ENCODE results near the gene BTBD2.
"Not testable (repeated sequence)": the region's sequence is repeated elsewhere in the genome, so short reads cannot be mapped to it uniquely, and the experiment has no call there.

Gene BTBD2

GRCh38 chr19:2039959-2040646 is 24.6 kb upstream of the BTBD2 start:
- DNase-seq (ENCODE audit: low spot score): no peak

- no peak for DNase-seq (ENCODE audit: low spot score)
These were observed 23.8 kb upstream of the BTBD2 start for GRCh38 chr19:2039089-2039958.

GRCh38 chr19:2038284-2039088 is 23.0 kb upstream of the BTBD2 start:
- no peak for DNase-seq (ENCODE audit: low spot score)

GRCh38 chr19:2037651-2038255 is 22.2 kb upstream of the BTBD2 start:
- no peak for DNase-seq (ENCODE audit: low spot score)

GRCh38 chr19:2036424-2036823 is 20.9 kb upstream of the BTBD2 start:
- no peak for DNase-seq (ENCODE audit: low spot score)

- no peak for DNase-seq (ENCODE audit: low spot score)
These were observed 20.1 kb upstream of the BTBD2 start for GRCh38 chr19:2035590-2035991.

GRCh38 chr19:2034729-2035589 is 19.4 kb upstream of the BTBD2 start:
- peak; percentile 17 for DNase-seq (ENCODE audit: low spot score)

- DNase-seq (ENCODE audit: low spot score): not testable (repeated sequence)
These were observed 18.7 kb upstream of the BTBD2 start for GRCh38 chr19:2034253-2034652.

- DNase-seq (ENCODE audit: low spot score): no peak
These were observed 18.3 kb upstream of the BTBD2 start for GRCh38 chr19:2033825-2034159.

GRCh38 chr19:2033115-2033824 is 17.8 kb upstream of the BTBD2 start:
- no peak for DNase-seq (ENCODE audit: low spot score)

- peak; percentile 94 for DNase-seq (ENCODE audit: low spot score)
These were observed 16.9 kb upstream of the BTBD2 start for GRCh38 chr19:2032296-2032941.

GRCh38 chr19:2027361-2027760 is 11.8 kb upstream of the BTBD2 start:
- no peak for DNase-seq (ENCODE audit: low spot score)

GRCh38 chr19:2026770-2027169 is 11.3 kb upstream of the BTBD2 start:
- DNase-seq (ENCODE audit: low spot score): no peak

GRCh38 chr19:2022289-2022688 is 6.8 kb upstream of the BTBD2 start:
- DNase-seq (ENCODE audit: low spot score): no peak

- no peak for DNase-seq (ENCODE audit: low spot score)
These were observed 6.1 kb upstream of the BTBD2 start for GRCh38 chr19:2021453-2022140.

- DNase-seq (ENCODE audit: low spot score): no peak
These were observed 3.2 kb upstream of the BTBD2 start for GRCh38 chr19:2018752-2019151.

GRCh38 chr19:2016041-2016807 is 710 bp upstream of the BTBD2 start:
- peak; percentile 73 for DNase-seq (ENCODE audit: low spot score)

GRCh38 chr19:2014731-2015607 is 545 bp downstream of the BTBD2 start:
- DNase-seq (ENCODE audit: low spot score): peak; percentile 19
